ENCODE data around the gene GPD1L. TPM values are rescaled to one million over a fixed set of nuclear protein-coding genes. Genes with fewer than 3 reads are reported as not detected.

Gene GPD1L
- total RNA-seq, 1 donor = 10.1 TPM

- no peak for DNase-seq (ENCODE audit: insufficient read length, low spot score, missing footprints)
- H3K79me2 ChIP-seq (ENCODE audit: insufficient read depth, low read length) = no peaks in the 10 kb centered on the region
- peaks cover 10% of the 10 kb centered on the region for H3K27me3 ChIP-seq (ENCODE audit: insufficient read depth, low read length)
- no peaks in the 10 kb centered on the region for H3K9me3 ChIP-seq (ENCODE audit: low read depth, low read length)
- H3K36me3 ChIP-seq (ENCODE audit: insufficient read depth, low read length) = no peaks in the 10 kb centered on the region
- H2AFZ ChIP-seq (ENCODE audit: low read length) = no peak overlapping the region
- no peak overlapping the region for H3K4me3 ChIP-seq (ENCODE audit: insufficient read depth, low read length)
- H3K4me1 ChIP-seq (ENCODE audit: insufficient read depth, low read length) = peaks cover 14% of the 10 kb centered on the region
- H3K4me2 ChIP-seq (ENCODE audit: insufficient read depth, low read length) = no peak overlapping the region
- no peaks in the 10 kb centered on the region for H4K20me1 ChIP-seq (ENCODE audit: insufficient read depth, low read length)
- no peak for TF ChIP-seq CTCF (IDR thresholded peaks at IDR 0.05; ENCODE audit: extremely low read depth, low read depth, low read length)
- H3K27ac ChIP-seq (ENCODE audit: low read depth, low read length) = no peak overlapping the region
Measured at GRCh38 chr3:32200490-32200889, 94.1 kb downstream of the GPD1L start.

- no peaks in the 10 kb centered on the region for H3K9me3 ChIP-seq (ENCODE audit: low read depth, low read length)
- H3K79me2 ChIP-seq (ENCODE audit: insufficient read depth, low read length) = no peaks in the 10 kb centered on the region
- no peaks in the 10 kb centered on the region for H4K20me1 ChIP-seq (ENCODE audit: insufficient read depth, low read length)
- no peak for DNase-seq (ENCODE audit: insufficient read length, low spot score, missing footprints)
- peaks cover 14% of the 10 kb centered on the region for H3K4me1 ChIP-seq (ENCODE audit: insufficient read depth, low read length)
- TF ChIP-seq CTCF (IDR thresholded peaks at IDR 0.05; ENCODE audit: extremely low read depth, low read depth, low read length) = no peak
- H3K36me3 ChIP-seq (ENCODE audit: insufficient read depth, low read length) = no peaks in the 10 kb centered on the region
- H3K4me3 ChIP-seq (ENCODE audit: insufficient read depth, low read length) = no peak overlapping the region
- no peak overlapping the region for H3K27ac ChIP-seq (ENCODE audit: low read depth, low read length)
- H3K27me3 ChIP-seq (ENCODE audit: insufficient read depth, low read length) = peaks cover 10% of the 10 kb centered on the region
- H2AFZ ChIP-seq (ENCODE audit: low read length) = no peak overlapping the region
- no peak overlapping the region for H3K4me2 ChIP-seq (ENCODE audit: insufficient read depth, low read length)
Measured at GRCh38 chr3:32200992-32201758, 94.8 kb downstream of the GPD1L start.

- H3K9me3 ChIP-seq (ENCODE audit: low read depth, low read length) = no peaks in the 10 kb centered on the region
- H3K27me3 ChIP-seq (ENCODE audit: insufficient read depth, low read length) = peaks cover 10% of the 10 kb centered on the region
- peaks cover 14% of the 10 kb centered on the region for H3K4me1 ChIP-seq (ENCODE audit: insufficient read depth, low read length)
- H3K27ac ChIP-seq (ENCODE audit: low read depth, low read length) = no peak overlapping the region
- H3K4me2 ChIP-seq (ENCODE audit: insufficient read depth, low read length) = no peak overlapping the region
- no peaks in the 10 kb centered on the region for H3K36me3 ChIP-seq (ENCODE audit: insufficient read depth, low read length)
- no peak overlapping the region for H3K4me3 ChIP-seq (ENCODE audit: insufficient read depth, low read length)
- no peak for DNase-seq (ENCODE audit: insufficient read length, low spot score, missing footprints)
- no peaks in the 10 kb centered on the region for H3K79me2 ChIP-seq (ENCODE audit: insufficient read depth, low read length)
- H2AFZ ChIP-seq (ENCODE audit: low read length) = no peak overlapping the region
- no peaks in the 10 kb centered on the region for H4K20me1 ChIP-seq (ENCODE audit: insufficient read depth, low read length)
- no peak for TF ChIP-seq CTCF (IDR thresholded peaks at IDR 0.05; ENCODE audit: extremely low read depth, low read depth, low read length)
Measured at GRCh38 chr3:32202496-32202895, 96.1 kb downstream of the GPD1L start.

- no peak for TF ChIP-seq CTCF (IDR thresholded peaks at IDR 0.05; ENCODE audit: extremely low read depth, low read depth, low read length)
Measured at GRCh38 chr3:32203854-32204253, 97.4 kb downstream of the GPD1L start.

More at GRCh38 chr3:32203854-32204253, 97.4 kb downstream of the GPD1L start:
- Histone ChIP-seq H3K4me2 (ENCODE audit: insufficient read depth, low read length) (no peak overlapping the region), H3K36me3 (ENCODE audit: insufficient read depth, low read length) (no peaks in the 10 kb centered on the region), H3K79me2 (ENCODE audit: insufficient read depth, low read length) (no peaks in the 10 kb centered on the region), H2AFZ (ENCODE audit: low read length) (no peak overlapping the region), H3K4me1 (ENCODE audit: insufficient read depth, low read length) (peaks cover 14% of the 10 kb centered on the region), H3K9me3 (ENCODE audit: low read depth, low read length) (no peaks in the 10 kb centered on the region), H4K20me1 (ENCODE audit: insufficient read depth, low read length) (no peaks in the 10 kb centered on the region), H3K27ac (ENCODE audit: low read depth, low read length) (no peak overlapping the region), H3K4me3 (ENCODE audit: insufficient read depth, low read length) (no peak overlapping the region), H3K27me3 (ENCODE audit: insufficient read depth, low read length) (peaks cover 5% of the 10 kb centered on the region)
- no peak for DNase-seq (ENCODE audit: insufficient read length, low spot score, missing footprints)
